Measurements from ENCODE around the gene CCDC188.

The CCDC188 gene

GRCh38 chr22:20143883-20144665 is 6.8 kb downstream of the CCDC188 start:
- no peaks in the 10 kb centered on the region for H3K36me3 ChIP-seq (ENCODE audit: insufficient read depth, low read length)
- no peak overlapping the region for H3K27ac ChIP-seq

GRCh38 chr22:20142711-20143621 is 7.9 kb downstream of the CCDC188 start:
- no peak for DNase-seq (ENCODE audit: low read depth, low spot score)
- H3K4me3 ChIP-seq, result no peak overlapping the region
- H3K9me3 ChIP-seq (ENCODE audit: low read depth, low read length), result no peaks in the 10 kb centered on the region
- no peak overlapping the region for H3K9ac ChIP-seq (ENCODE audit: insufficient read length)
- H3K27ac ChIP-seq, result no peak overlapping the region
- TF ChIP-seq FOXP2 (optimal IDR thresholded peaks at IDR 0.05; ENCODE audit: control extremely low read depth, extremely low read length, insufficient read depth), result no peak
- no peaks in the 10 kb centered on the region for H3K36me3 ChIP-seq (ENCODE audit: insufficient read depth, low read length)

More at GRCh38 chr22:20143883-20144665, 6.8 kb downstream of the CCDC188 start:
- no peak overlapping the region for H3K9ac ChIP-seq (ENCODE audit: insufficient read length)
- no peak for DNase-seq (ENCODE audit: low read depth, low spot score)
- no peak overlapping the region for H3K4me3 ChIP-seq
- TF ChIP-seq POLR2AphosphoS5 (IDR thresholded peaks at IDR 0.05; ENCODE audit: borderline replicate concordance, low read depth, low read length) (no peak), FOXP2 (optimal IDR thresholded peaks at IDR 0.05; ENCODE audit: control extremely low read depth, extremely low read length, insufficient read depth) (no peak), EZH2 (IDR thresholded peaks at IDR 0.05) (no peak)
- H3K9me3 ChIP-seq (ENCODE audit: low read depth, low read length), result no peaks in the 10 kb centered on the region

GRCh38 chr22:20141186-20142077 is 9.4 kb downstream of the CCDC188 start:
- no peak for DNase-seq (ENCODE audit: low read depth, low spot score)
- no peak overlapping the region for H3K27ac ChIP-seq

GRCh38 chr22:20140521-20140964 is 10.3 kb downstream of the CCDC188 start:
- no peaks in the 10 kb centered on the region for H3K36me3 ChIP-seq (ENCODE audit: insufficient read depth, low read length)
- TF ChIP-seq FOXP2 (optimal IDR thresholded peaks at IDR 0.05; ENCODE audit: control extremely low read depth, extremely low read length, insufficient read depth) (no peak), POLR2AphosphoS5 (IDR thresholded peaks at IDR 0.05; ENCODE audit: borderline replicate concordance, low read depth, low read length) (no peak)
- H3K4me3 ChIP-seq, result no peak overlapping the region
- DNase-seq (ENCODE audit: low read depth, low spot score), result no peak
- no peak overlapping the region for H3K9ac ChIP-seq (ENCODE audit: insufficient read length)
- H3K27ac ChIP-seq, result no peak overlapping the region
- no peaks in the 10 kb centered on the region for H3K9me3 ChIP-seq (ENCODE audit: low read depth, low read length)

More at GRCh38 chr22:20141186-20142077, 9.4 kb downstream of the CCDC188 start:
- Histone ChIP-seq H3K9me3 (ENCODE audit: low read depth, low read length) (no peaks in the 10 kb centered on the region), H3K9ac (ENCODE audit: insufficient read length) (no peak overlapping the region), H3K4me3 (no peak overlapping the region), H3K36me3 (ENCODE audit: insufficient read depth, low read length) (no peaks in the 10 kb centered on the region)
- TF ChIP-seq EZH2 (IDR thresholded peaks at IDR 0.05), result no peak
- TF ChIP-seq POLR2AphosphoS5 (IDR thresholded peaks at IDR 0.05; ENCODE audit: borderline replicate concordance, low read depth, low read length), result no peak
- TF ChIP-seq FOXP2 (optimal IDR thresholded peaks at IDR 0.05; ENCODE audit: control extremely low read depth, extremely low read length, insufficient read depth), result no peak

GRCh38 chr22:20140107-20140445 is 10.8 kb downstream of the CCDC188 start:
- Histone ChIP-seq H3K4me3 (no peak overlapping the region), H3K9me3 (ENCODE audit: low read depth, low read length) (no peaks in the 10 kb centered on the region), H3K36me3 (ENCODE audit: insufficient read depth, low read length) (no peaks in the 10 kb centered on the region), H3K27ac (no peak overlapping the region), H3K9ac (ENCODE audit: insufficient read length) (no peak overlapping the region)
- no peak for DNase-seq (ENCODE audit: low read depth, low spot score)
- TF ChIP-seq EZH2 (IDR thresholded peaks at IDR 0.05), result no peak
- TF ChIP-seq POLR2AphosphoS5 (IDR thresholded peaks at IDR 0.05; ENCODE audit: borderline replicate concordance, low read depth, low read length), result no peak
- no peak for TF ChIP-seq FOXP2 (optimal IDR thresholded peaks at IDR 0.05; ENCODE audit: control extremely low read depth, extremely low read length, insufficient read depth)

GRCh38 chr22:20139391-20140106 is 11.3 kb downstream of the CCDC188 start:
- Histone ChIP-seq H3K9ac (ENCODE audit: insufficient read length) (no peak overlapping the region), H3K27ac (no peak overlapping the region), H3K36me3 (ENCODE audit: insufficient read depth, low read length) (no peaks in the 10 kb centered on the region), H3K9me3 (ENCODE audit: low read depth, low read length) (no peaks in the 10 kb centered on the region), H3K4me3 (no peak overlapping the region)
- DNase-seq (ENCODE audit: low read depth, low spot score), result no peak
- TF ChIP-seq EZH2 (IDR thresholded peaks at IDR 0.05) (no peak), FOXP2 (optimal IDR thresholded peaks at IDR 0.05; ENCODE audit: control extremely low read depth, extremely low read length, insufficient read depth) (no peak), POLR2AphosphoS5 (IDR thresholded peaks at IDR 0.05; ENCODE audit: borderline replicate concordance, low read depth, low read length) (no peak)

- Histone ChIP-seq H3K4me3 (no peak overlapping the region), H3K27ac (no peak overlapping the region), H3K9me3 (ENCODE audit: low read depth, low read length) (no peaks in the 10 kb centered on the region), H3K9ac (ENCODE audit: insufficient read length) (no peak overlapping the region), H3K36me3 (ENCODE audit: insufficient read depth, low read length) (no peaks in the 10 kb centered on the region)
- TF ChIP-seq EZH2 (IDR thresholded peaks at IDR 0.05) (no peak), POLR2AphosphoS5 (IDR thresholded peaks at IDR 0.05; ENCODE audit: borderline replicate concordance, low read depth, low read length) (no peak), FOXP2 (optimal IDR thresholded peaks at IDR 0.05; ENCODE audit: control extremely low read depth, extremely low read length, insufficient read depth) (no peak)
- no peak for DNase-seq (ENCODE audit: low read depth, low spot score)
Observed at GRCh38 chr22:20138868-20139267, 12.0 kb downstream of the CCDC188 start.
